ENCODE measurements around the gene ALDH7A1.
"Not testable (repeated sequence)": the region's sequence is repeated elsewhere in the genome, so short reads cannot be mapped to it uniquely, and the experiment has no call there.

Gene ALDH7A1

GRCh38 chr5:126594748-126595485 lies at the start of gene ALDH7A1:
Gene ALDH7A1 (minus strand): TSS chr5:126595219. CDS start chr5:126595198, 21 bp downstream.
- no peak for DNase-seq (ENCODE audit: low read depth)

- DNase-seq (ENCODE audit: low read depth): no peak
Observed at GRCh38 chr5:126641387-126641786, 46.4 kb upstream of the ALDH7A1 start.

DNA sequence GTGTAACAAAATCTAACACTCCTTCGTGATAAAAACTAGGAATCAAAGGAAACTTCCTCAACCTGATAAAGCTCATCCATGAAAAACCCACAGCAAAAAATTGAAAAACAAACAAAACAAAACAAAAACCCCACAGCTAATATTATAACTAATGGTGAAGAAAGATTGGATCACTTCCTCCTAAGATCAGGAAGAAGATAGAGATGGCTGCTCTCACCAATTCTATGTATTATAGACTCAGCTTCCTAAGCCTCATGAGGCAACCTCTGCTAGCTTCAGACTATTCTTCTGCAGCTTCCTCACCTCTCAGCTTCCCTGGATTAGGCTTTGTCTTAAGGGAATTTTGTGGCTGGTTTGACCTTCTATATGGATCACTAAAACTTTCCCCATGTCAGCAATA lies 45.8 kb upstream of the ALDH7A1 start:
- no peak for DNase-seq (ENCODE audit: low read depth)

DNA sequence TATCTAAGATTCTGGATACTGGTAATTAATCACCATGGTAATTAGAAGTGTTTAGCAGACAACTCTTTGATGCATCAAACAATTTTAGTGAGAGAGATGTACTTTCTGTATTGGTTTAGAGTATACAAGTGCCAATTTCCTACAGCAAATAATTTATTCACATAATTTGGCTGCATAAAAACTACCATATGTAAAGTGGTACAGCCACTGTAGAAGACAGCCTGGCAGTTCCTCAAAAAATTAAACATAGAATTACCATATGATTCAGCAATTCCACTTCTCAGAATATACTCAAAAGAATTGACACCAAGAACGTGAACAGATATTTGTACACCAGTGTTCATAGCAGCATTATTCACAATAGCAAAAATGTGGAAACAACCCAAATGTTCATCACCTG lies 41.9 kb upstream of the ALDH7A1 start:
- DNase-seq (ENCODE audit: low read depth): no peak

GRCh38 chr5:126635585-126635984 lies 40.6 kb upstream of the ALDH7A1 start:
- no peak for DNase-seq (ENCODE audit: low read depth)

GRCh38 chr5:126633552-126633951 lies 38.5 kb upstream of the ALDH7A1 start:
- no peak for DNase-seq (ENCODE audit: low read depth)

GRCh38 chr5:126631920-126632319 lies 36.9 kb upstream of the ALDH7A1 start:
- no peak for DNase-seq (ENCODE audit: low read depth)

DNA sequence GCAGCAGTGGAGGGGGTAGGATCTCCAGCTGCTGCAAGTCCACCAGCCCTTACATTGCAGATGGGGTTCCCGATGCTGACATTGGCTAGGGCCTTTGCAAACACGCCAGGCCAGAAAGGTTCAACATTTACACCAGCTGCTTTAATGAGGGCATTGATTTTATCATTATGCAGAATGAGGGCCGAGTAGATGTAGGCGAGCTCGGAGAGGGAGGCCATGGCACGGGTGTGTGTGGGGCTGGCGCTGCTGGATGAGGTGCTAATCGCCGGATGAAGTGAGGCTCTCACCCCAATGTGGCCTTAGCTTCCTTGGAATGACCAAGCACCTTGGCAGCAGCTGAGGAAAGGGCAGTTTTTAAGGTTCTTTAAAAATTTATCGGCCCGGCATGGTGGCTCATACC lies 33.1 kb upstream of the ALDH7A1 start:
- no peak for DNase-seq (ENCODE audit: low read depth)

GRCh38 chr5:126624534-126624933 lies 29.5 kb upstream of the ALDH7A1 start:
- DNase-seq (ENCODE audit: low read depth): no peak

- DNase-seq (ENCODE audit: low read depth): no peak
Observed at GRCh38 chr5:126619781-126620180, 24.8 kb upstream of the ALDH7A1 start.

DNA sequence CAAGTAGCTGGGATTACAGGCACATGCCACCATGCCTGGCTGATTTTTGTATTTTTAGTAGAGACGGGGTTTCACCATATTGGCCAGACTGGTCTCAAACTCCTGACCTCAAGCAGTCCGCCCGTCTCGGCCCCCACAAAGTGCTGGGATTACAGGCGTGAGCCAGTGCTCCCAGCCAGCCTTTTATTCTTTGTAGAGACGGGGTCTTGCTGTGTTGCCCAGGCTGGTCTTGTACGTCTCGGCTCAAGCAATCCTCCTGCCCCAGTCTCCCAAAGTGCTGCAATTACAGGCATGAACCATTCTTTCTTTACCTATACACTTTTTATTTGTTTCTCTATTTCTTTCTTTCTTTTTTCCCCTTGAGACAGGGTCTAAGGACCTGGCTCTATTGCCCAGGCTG lies 22.6 kb upstream of the ALDH7A1 start:
- DNase-seq (ENCODE audit: low read depth): not testable (repeated sequence)

GRCh38 chr5:126615286-126615685 lies 20.3 kb upstream of the ALDH7A1 start:
- no peak for DNase-seq (ENCODE audit: low read depth)

- no peak for DNase-seq (ENCODE audit: low read depth)
Observed at GRCh38 chr5:126613941-126614592, 19.0 kb upstream of the ALDH7A1 start.

- DNase-seq (ENCODE audit: low read depth): no peak
Observed at GRCh38 chr5:126610616-126611015, 15.6 kb upstream of the ALDH7A1 start.

DNA sequence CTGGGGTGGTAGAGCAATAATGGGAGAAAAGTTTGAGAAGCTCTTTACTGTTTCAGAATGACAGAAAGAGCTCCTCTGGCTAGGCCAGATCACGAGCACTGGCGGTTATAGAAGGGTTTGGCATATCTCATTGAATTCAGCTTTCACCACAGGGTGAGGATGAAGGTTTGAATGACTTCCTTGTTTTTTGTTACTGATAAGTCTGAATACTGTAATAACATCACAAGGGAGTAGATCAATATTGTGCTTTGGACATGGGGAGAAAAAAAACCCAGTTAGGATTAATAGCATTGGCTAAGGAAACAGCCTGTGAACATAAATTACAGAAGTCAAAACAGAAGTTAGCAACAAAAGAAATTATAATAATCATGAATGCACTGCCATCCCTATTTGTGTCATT lies 15.1 kb upstream of the ALDH7A1 start:
- no peak for DNase-seq (ENCODE audit: low read depth)

GRCh38 chr5:126605525-126605924 lies 10.5 kb upstream of the ALDH7A1 start:
- DNase-seq (ENCODE audit: low read depth): no peak

GRCh38 chr5:126603402-126603991 lies 8.5 kb upstream of the ALDH7A1 start:
- DNase-seq (ENCODE audit: low read depth): no peak

GRCh38 chr5:126600631-126601511 lies 5.9 kb upstream of the ALDH7A1 start, which contains the start of gene PHAX:
Gene PHAX (plus strand): TSS chr5:126600947. CDS start chr5:126600963, 16 bp downstream.
- peak; percentile 35 for DNase-seq (ENCODE audit: low read depth)

GRCh38 chr5:126599971-126600630 lies 5.1 kb upstream of the ALDH7A1 start:
- DNase-seq (ENCODE audit: low read depth): not testable (repeated sequence)

DNA sequence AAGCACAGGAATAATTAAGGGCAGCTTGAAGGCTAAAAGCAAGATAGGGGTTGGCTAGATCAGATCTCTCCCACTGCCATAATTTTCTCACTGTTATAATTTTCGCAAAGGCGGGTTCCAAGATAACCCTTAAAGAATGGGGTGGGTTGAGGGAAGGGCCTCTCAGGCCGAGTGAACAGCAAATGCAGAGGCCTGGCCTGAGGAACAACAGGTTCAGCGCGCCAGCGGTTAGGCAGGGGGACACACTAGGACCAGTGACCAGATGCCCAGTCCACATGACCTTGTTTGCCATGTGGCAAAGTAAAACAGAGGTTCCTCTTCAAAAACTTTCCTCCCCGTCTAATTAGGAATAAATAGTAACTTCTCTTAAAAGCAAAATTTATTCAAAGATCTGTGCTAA lies 4.5 kb upstream of the ALDH7A1 start:
- DNase-seq (ENCODE audit: low read depth): no peak

DNA sequence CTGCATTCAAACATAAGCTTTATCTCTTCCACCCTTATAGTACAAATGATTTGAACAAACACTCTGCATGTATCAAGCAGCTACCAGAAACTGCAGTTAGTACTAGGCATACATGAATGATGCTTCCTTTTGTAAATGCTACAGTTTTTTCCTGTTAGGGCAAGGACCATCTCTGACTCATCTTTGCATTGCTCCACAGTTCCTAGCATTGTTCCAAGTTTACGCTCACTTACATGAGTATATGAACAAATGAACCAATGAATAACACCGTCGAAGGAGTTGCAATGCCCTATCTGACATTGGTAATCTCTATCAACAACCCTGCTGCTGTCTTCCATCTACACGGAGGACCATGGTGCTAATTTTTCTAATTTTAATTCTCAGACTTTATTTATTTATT lies 2.1 kb upstream of the ALDH7A1 start:
- DNase-seq (ENCODE audit: low read depth): no peak

Data from stimulated activated CD8-positive, alpha-beta memory T cell treated with anti-CD3 and anti-CD28 coated beads, Interleukin-15, amount 100 ng/mL, for 1 hour (primary cell).